CD4-positive, alpha-beta memory T cell (primary cell): ENCODE data around the gene MSI2. TPM values are rescaled to one million over a fixed set of nuclear protein-coding genes. Genes with fewer than 3 reads are reported as not detected.

ENCODE experiments used
- CTCF ChIA-PET: fragments of 350-600 bp; sonication (Branson Sonifier 250); formaldehyde crosslinking; loops from one replicate; lab custom pipeline; 2021; ENCODE audit warnings: inconsistent platforms; ENCODE audit not compliant: partially characterized antibody; lab: Charles Lee
- POLR2A ChIA-PET: fragments of 350-600 bp; sonication (Branson Sonifier 250); formaldehyde crosslinking; loops from one replicate; lab custom pipeline; 2021; ENCODE audit not compliant: partially characterized antibody; lab: Charles Lee
- DNase-seq, 5 donors: peaks; one replicate each; pipeline versions ENCODE4 v3.0.0 to v3.0.0-alpha.2; 2020 to 2022; ENCODE audit warnings: mixed read lengths in 1 of 5
- H3K27ac ChIP-seq: one replicate; pipeline ENCODE4 v1.7.0; 2013; ENCODE audit warnings: low read depth, low read length
- H3K27me3 ChIP-seq: 2 replicates; pipeline ENCODE4 v1.7.0; 2013; ENCODE audit warnings: mild to moderate bottlenecking, low read length, moderate library complexity; ENCODE audit not compliant: insufficient read depth
- H3K36me3 ChIP-seq: 2 replicates; pipeline ENCODE4 v1.7.0; 2013; ENCODE audit warnings: mild to moderate bottlenecking, low read length, moderate library complexity; ENCODE audit not compliant: insufficient read depth
- H3K4me1 ChIP-seq: 2 replicates; pipeline ENCODE4 v1.7.0; 2013; ENCODE audit warnings: mild to moderate bottlenecking, low read length, moderate library complexity; ENCODE audit not compliant: insufficient read depth
- H3K4me3 ChIP-seq, 2 donors: one replicate each; pipeline ENCODE4 v1.7.0; 2013; ENCODE audit warnings: low read length in 2 of 2, mild to moderate bottlenecking in 1 of 2
- H3K9me3 ChIP-seq, 2 donors: one replicate each; pipeline ENCODE4 v1.7.0; 2013; ENCODE audit warnings: low read length in 2 of 2, control low read depth in 1 of 2; ENCODE audit not compliant: control insufficient read depth in 1 of 2
- H3K27ac Mint-ChIP-seq, 7 donors: one replicate each; pipeline ENCODE4 v1.8.0; 2020 to 2021; ENCODE audit warnings: mixed read lengths in 7 of 7, mild to moderate bottlenecking in 6 of 7, inconsistent platforms in 3 of 7, moderate library complexity in 3 of 7
- H3K27me3 Mint-ChIP-seq, 2 donors: one replicate each; pipeline ENCODE4 v1.8.0; 2020 to 2021; ENCODE audit warnings: mixed read lengths in 2 of 2
- H3K36me3 Mint-ChIP-seq, 2 donors: one replicate each; pipeline ENCODE4 v1.8.0; 2020 to 2021; ENCODE audit warnings: mixed read lengths in 2 of 2, inconsistent platforms in 1 of 2, mild to moderate bottlenecking in 1 of 2
- H3K4me1 Mint-ChIP-seq, 4 donors: one replicate each; pipeline ENCODE4 v1.8.0; 2020 to 2021; ENCODE audit warnings: mixed read lengths in 4 of 4, mild to moderate bottlenecking in 1 of 4
- H3K4me3 Mint-ChIP-seq, 8 donors: one replicate each; pipeline ENCODE4 v1.8.0; 2020 to 2021; ENCODE audit warnings: mixed read lengths in 8 of 8, mild to moderate bottlenecking in 7 of 8, moderate library complexity in 6 of 8, inconsistent platforms in 3 of 8
- H3K9me3 Mint-ChIP-seq, 8 donors: one replicate each; pipeline ENCODE4 v1.8.0; 2020 to 2021; ENCODE audit warnings: mixed read lengths in 8 of 8, mild to moderate bottlenecking in 5 of 8, inconsistent platforms in 3 of 8, moderate library complexity in 1 of 8
- intact Hi-C: fragments of 100-400 bp; cut with micrococcal nuclease; formaldehyde crosslinking; loops from one replicate; pipeline ENCODE4 v1.15.1; 2023
- polyA plus RNA-seq, 2 donors: library from polyadenylated mRNA; unstranded; fragments of 300-500 nt; fragmentation: Illumina TruSeq; gene quantifications; one replicate each; pipeline ENCODE4 v1.2.3, GENCODE V29; 2021
- total RNA-seq, 2 experiments: library from RNA; stranded (reverse); gene quantifications; one replicate each; pipeline ENCODE4 v1.2.3, GENCODE V29; 2021

MSI2 gene
- total and polyA plus RNA-seq, 4 experiments from 2014 or later: 2.1 to 110 (median 55.3) TPM

DNA sequence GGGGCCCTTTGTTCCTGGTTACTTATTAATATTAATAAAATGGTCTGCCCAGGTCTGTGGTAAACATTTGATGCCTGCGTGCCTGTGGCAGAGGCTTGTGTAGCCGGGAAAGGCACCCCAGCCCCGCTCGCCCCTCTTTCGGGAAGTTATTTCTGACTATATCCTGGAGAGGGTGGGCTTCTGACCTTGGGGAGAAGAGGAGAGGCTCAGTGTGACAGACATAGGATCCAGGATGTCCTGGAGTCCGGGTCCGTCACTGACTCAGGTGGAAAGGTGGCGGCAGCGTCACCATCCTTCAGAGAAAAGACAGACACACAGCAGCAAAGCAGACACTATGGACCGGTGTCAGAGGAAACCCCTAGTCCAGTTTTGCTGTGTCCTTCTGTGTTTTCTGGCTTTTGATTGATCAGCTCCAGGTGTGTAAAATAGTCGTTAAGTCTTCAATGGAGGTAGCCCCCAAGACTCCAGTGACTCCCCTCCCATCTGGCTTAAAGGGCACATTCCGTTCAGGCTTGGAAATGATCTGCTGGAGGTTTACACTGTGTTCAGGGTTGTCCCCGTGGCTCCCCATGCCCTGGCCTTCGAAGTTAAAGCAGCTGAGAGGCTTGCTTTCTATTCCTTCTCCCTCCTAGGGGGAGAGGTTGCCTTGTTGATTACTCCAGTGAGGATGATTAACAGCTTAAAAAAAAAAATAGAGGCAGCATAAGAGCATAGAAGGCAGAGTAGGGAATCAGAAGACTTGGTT, 407.2 kb downstream of the MSI2 start:
- Histone ChIP-seq H3K27me3 (no peaks in the 10 kb centered on the region), H3K36me3 (no peaks in the 10 kb centered on the region), H3K27ac (no peak overlapping the region), H3K9me3 (no peaks in the 10 kb centered on the region), H3K4me3 (no peak overlapping the region), H3K4me1 (no peaks in the 10 kb centered on the region)
- Mint-ChIP-seq H3K4me3 (peak overlapping the region in 1 of 8 donors; percentile 39), H3K4me1 (peaks cover 0 to 10% (median 4%) of the 10 kb centered on the region in 4 donors), H3K9me3 (peaks cover 0 to 1% (median 0%) of the 10 kb centered on the region in 8 donors), H3K36me3 (peaks cover 13 to 15% of the 10 kb centered on the region in 2 donors), H3K27ac (peak overlapping the region in 5 of 7 donors; percentile 12 to 37 (median 30)), H3K27me3 (no peaks in the 10 kb centered on the region)
- no peak for DNase-seq
- ChIA-PET POLR2A (interaction anchor here (1.1 kb wide), 1 partner anchor 66 kb away, joined by 3 read pairs; no protein-coding TSS in a partner anchor), CTCF (interaction anchor here (1.2 to 4.4 kb wide), 2 partner anchors 8 to 420 kb away, joined by 3 to 44 read pairs; no protein-coding TSS in a partner anchor)
- intact Hi-C loops: no loop called here

DNA sequence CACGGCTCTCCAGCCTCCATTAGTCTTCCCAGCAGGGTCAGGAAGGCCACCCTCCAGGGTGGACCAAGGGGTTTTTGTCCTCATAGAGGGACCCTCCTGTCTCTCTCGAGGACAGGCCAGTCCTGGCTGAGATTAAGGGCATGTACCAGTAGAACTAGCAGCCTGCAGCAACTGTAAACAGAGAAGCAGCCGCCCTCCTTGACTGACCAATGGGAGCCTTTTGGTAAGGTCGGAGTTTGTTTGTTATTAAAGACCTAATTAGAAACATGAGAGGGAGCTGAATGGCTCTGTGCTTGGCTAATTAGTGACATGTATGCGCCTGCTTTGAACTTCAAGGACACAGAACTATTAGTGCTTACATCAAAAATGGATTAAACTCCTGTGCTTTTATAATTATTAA, 408.8 kb downstream of the MSI2 start:
- H3K9me3 ChIP-seq: no peaks in the 10 kb centered on the region
- no peak overlapping the region for H3K27ac ChIP-seq
- Mint-ChIP-seq H3K27me3 (no peaks in the 10 kb centered on the region), H3K9me3 (peaks cover 0 to 1% (median 0%) of the 10 kb centered on the region in 8 donors), H3K4me1 (peaks cover 3 to 12% (median 4%) of the 10 kb centered on the region in 4 donors), H3K36me3 (peaks cover 11 to 17% of the 10 kb centered on the region in 2 donors), H3K27ac (peak overlapping the region in 5 of 7 donors; percentile 65 to 84 (median 75)), H3K4me3 (no peak overlapping the region)
- DNase-seq: no peak
- intact Hi-C loops: no loop called here
- no peak overlapping the region for H3K4me3 ChIP-seq
- no peaks in the 10 kb centered on the region for H3K27me3 ChIP-seq
- no peaks in the 10 kb centered on the region for H3K36me3 ChIP-seq
- H3K4me1 ChIP-seq: no peaks in the 10 kb centered on the region
- POLR2A ChIA-PET: interaction anchor here (1.6 kb wide), 1 partner anchor 10 kb away, joined by 4 read pairs; no protein-coding TSS in a partner anchor
- CTCF ChIA-PET: interaction anchor here (1.0 to 1.4 kb wide), 2 partner anchors 65 to 67 kb away, joined by 3 to 11 read pairs; no protein-coding TSS in a partner anchor

GRCh38 chr17:57665696-57666095, 409.4 kb downstream of the MSI2 start:
- no peak overlapping the region for H3K27ac ChIP-seq
- no peaks in the 10 kb centered on the region for H3K27me3 ChIP-seq
- peaks cover 5 to 12% of the 10 kb centered on the region in 2 donors for H3K36me3 Mint-ChIP-seq

GRCh38 chr17:57666201-57666870, 410.0 kb downstream of the MSI2 start:
- CTCF ChIA-PET: interaction anchor here (1.1 kb wide), 1 partner anchor 68 kb away, joined by 3 read pairs; no protein-coding TSS in a partner anchor
- H3K4me1 Mint-ChIP-seq: peaks cover 3 to 23% (median 7%) of the 10 kb centered on the region in 4 donors

More at GRCh38 chr17:57665696-57666095, 409.4 kb downstream of the MSI2 start:
- Histone ChIP-seq H3K36me3 (no peaks in the 10 kb centered on the region), H3K4me1 (peaks cover 3% of the 10 kb centered on the region), H3K4me3 (no peak overlapping the region), H3K9me3 (no peaks in the 10 kb centered on the region)
- Mint-ChIP-seq H3K27ac (peak overlapping the region in 5 of 7 donors; percentile 35 to 86 (median 74)), H3K4me1 (peaks cover 3 to 17% (median 4%) of the 10 kb centered on the region in 4 donors), H3K4me3 (no peak overlapping the region), H3K9me3 (peaks cover 0 to 1% (median 0%) of the 10 kb centered on the region in 8 donors), H3K27me3 (no peaks in the 10 kb centered on the region)
- ChIA-PET CTCF (interaction anchor here (1.4 kb wide), 1 partner anchor 68 kb away, joined by 11 read pairs; no protein-coding TSS in a partner anchor), POLR2A (interaction anchor here (1.6 kb wide), 1 partner anchor 11 kb away, joined by 4 read pairs; no protein-coding TSS in a partner anchor)
- DNase-seq: no peak
- intact Hi-C loops: no loop called here

DNA sequence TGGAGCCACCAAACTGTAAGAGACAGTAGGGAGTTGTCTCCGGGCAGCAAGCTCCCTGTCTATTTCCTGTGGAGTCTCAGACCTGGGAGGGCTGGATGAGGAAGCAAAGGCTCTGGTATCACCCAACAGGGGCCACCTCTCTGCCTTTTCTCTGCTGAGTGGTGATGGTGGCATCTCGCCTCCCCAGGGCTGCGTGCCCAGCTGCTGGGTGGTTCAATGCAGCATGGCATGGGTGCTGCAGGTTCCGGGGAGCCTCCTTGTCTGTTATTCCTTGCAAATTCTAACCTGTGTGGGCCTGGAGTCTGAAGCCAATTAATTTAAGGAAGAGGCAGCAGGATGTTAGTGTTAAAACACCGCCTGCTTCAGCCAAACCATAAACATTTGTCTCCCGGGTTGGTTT, 410.6 kb downstream of the MSI2 start:
- Mint-ChIP-seq H3K4me3 (no peak overlapping the region), H3K4me1 (peaks cover 5 to 29% (median 13%) of the 10 kb centered on the region in 4 donors), H3K9me3 (peaks cover 0 to 1% (median 0%) of the 10 kb centered on the region in 8 donors), H3K27ac (peak overlapping the region in 5 of 7 donors; percentile 65 to 92 (median 72)), H3K36me3 (peaks cover 0 to 10% of the 10 kb centered on the region in 2 donors), H3K27me3 (no peaks in the 10 kb centered on the region)
- intact Hi-C loops: no loop called here
- no peak for DNase-seq
- no peak overlapping the region for H3K27ac ChIP-seq
- ChIA-PET POLR2A (no interaction called here), CTCF (interaction anchor here (1.1 kb wide), 1 partner anchor 69 kb away, joined by 3 read pairs; no protein-coding TSS in a partner anchor)
- no peaks in the 10 kb centered on the region for H3K27me3 ChIP-seq
- no peaks in the 10 kb centered on the region for H3K36me3 ChIP-seq
- H3K4me1 ChIP-seq: peaks cover 12% of the 10 kb centered on the region
- H3K9me3 ChIP-seq: no peaks in the 10 kb centered on the region
- H3K4me3 ChIP-seq: no peak overlapping the region

More at GRCh38 chr17:57666201-57666870, 410.0 kb downstream of the MSI2 start:
- no peak overlapping the region for H3K4me3 Mint-ChIP-seq
- Histone ChIP-seq H3K9me3 (no peaks in the 10 kb centered on the region), H3K4me1 (peaks cover 7% of the 10 kb centered on the region), H3K27ac (no peak overlapping the region), H3K36me3 (no peaks in the 10 kb centered on the region), H3K27me3 (no peaks in the 10 kb centered on the region), H3K4me3 (no peak overlapping the region)
- intact Hi-C loops: no loop called here
- H3K36me3 Mint-ChIP-seq: peaks cover 4 to 10% of the 10 kb centered on the region in 2 donors
- no peaks in the 10 kb centered on the region for H3K27me3 Mint-ChIP-seq
- H3K27ac Mint-ChIP-seq: peak overlapping the region in 6 of 7 donors; percentile 65 to 92 (median 83)
- POLR2A ChIA-PET: no interaction called here
- no peak for DNase-seq
- peaks cover 0 to 1% (median 0%) of the 10 kb centered on the region in 8 donors for H3K9me3 Mint-ChIP-seq

DNA sequence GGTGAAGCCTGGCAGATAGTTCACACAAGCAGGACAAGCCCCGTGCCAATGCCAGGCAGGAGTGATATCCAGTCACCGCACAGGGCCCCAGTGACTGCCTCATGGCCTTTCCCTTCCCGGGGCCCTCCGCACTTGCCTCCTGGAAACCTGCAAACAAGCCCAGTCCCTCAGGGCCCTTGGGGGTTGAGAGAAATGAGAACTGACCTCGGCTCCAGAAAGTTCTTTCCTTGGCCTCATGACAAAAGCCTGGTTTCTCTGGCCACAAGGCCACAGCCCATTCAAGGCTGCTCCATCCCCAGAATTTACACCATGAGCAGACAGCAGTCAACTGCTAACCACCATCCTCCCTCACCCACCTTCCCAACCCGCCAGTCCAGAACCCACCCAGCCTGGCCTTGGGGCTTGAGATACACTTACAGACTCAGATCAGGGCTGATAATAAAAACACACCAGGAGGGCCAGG, 411.2 kb downstream of the MSI2 start:
- no peak overlapping the region for H3K4me3 Mint-ChIP-seq
- CTCF ChIA-PET: interaction anchor here (1.1 to 1.2 kb wide), 2 partner anchors 69 kb away, joined by 3 read pairs; no protein-coding TSS in a partner anchor
- peaks cover 9 to 35% (median 18%) of the 10 kb centered on the region in 4 donors for H3K4me1 Mint-ChIP-seq
- no peaks in the 10 kb centered on the region for H3K27me3 Mint-ChIP-seq
- DNase-seq: no peak
- peaks cover 0 to 1% (median 0%) of the 10 kb centered on the region in 8 donors for H3K9me3 Mint-ChIP-seq
- no peaks in the 10 kb centered on the region for H3K36me3 ChIP-seq
- intact Hi-C loops: no loop called here
- POLR2A ChIA-PET: no interaction called here
- H3K4me3 ChIP-seq: no peak overlapping the region
- H3K36me3 Mint-ChIP-seq: peaks cover 0 to 10% of the 10 kb centered on the region in 2 donors
- peak overlapping the region in 5 of 7 donors; percentile 35 to 80 (median 65) for H3K27ac Mint-ChIP-seq
- H3K4me1 ChIP-seq: peaks cover 17% of the 10 kb centered on the region
- H3K27ac ChIP-seq: no peak overlapping the region
- no peaks in the 10 kb centered on the region for H3K9me3 ChIP-seq
- H3K27me3 ChIP-seq: no peaks in the 10 kb centered on the region
